Hematopoietic multipotent progenitor cell (in vitro differentiated cells): ENCODE data around the gene NFXL1. TPM values are rescaled to one million over a fixed set of nuclear protein-coding genes. Genes with fewer than 3 reads are reported as not detected.

Experiments used
- DNase-seq, 3 donors: peaks; one replicate each; pipeline ENCODE4 v3.0.0-alpha.2; 2011 to 2015; ENCODE audit warnings: low read depth in 2 of 3, low spot score in 2 of 3
- total RNA-seq: library from RNA; depleted of rRNA; stranded (reverse); fragments of >200 nt; gene quantifications from one replicate; pipeline ENCODE4 v1.2.3, GENCODE V29; 2012

The NFXL1 gene
- total RNA-seq, 1 donor = 7.3 TPM

- DNase-seq = peak in 2 of 3 donors; percentile 43 to 56
These were observed 77.1 kb downstream of the NFXL1 start for GRCh38 chr4:47837094-47837907.

GRCh38 chr4:47836641-47837093 is 77.7 kb downstream of the NFXL1 start:
- DNase-seq = peak in 2 of 3 donors; percentile 23 to 29

DNA sequence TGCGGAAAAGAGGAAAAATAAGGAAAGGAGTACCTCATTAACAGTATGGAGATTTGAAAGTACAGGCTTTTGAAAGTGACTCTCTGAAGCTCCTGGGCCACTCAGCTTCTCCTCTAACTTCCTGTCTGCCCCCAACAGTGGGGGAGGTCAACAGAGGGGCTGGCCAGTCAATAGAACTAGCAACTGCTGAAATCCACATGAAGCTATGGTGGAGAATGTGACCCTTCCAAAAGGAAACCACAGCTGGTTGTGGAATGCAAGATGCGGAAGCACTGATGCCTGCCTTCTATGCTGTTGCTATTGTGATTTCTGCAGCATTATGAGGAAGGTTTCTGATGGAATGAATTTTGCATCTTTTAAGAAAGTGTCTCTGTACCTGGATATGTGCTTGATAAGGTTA is 78.9 kb downstream of the NFXL1 start:
- peak in 1 of 3 donors; percentile 29 for DNase-seq

- no peak for DNase-seq
These were observed 83.2 kb downstream of the NFXL1 start for GRCh38 chr4:47831026-47831679.

- no peak for DNase-seq
These were observed 83.9 kb downstream of the NFXL1 start for GRCh38 chr4:47830265-47831025.

DNA sequence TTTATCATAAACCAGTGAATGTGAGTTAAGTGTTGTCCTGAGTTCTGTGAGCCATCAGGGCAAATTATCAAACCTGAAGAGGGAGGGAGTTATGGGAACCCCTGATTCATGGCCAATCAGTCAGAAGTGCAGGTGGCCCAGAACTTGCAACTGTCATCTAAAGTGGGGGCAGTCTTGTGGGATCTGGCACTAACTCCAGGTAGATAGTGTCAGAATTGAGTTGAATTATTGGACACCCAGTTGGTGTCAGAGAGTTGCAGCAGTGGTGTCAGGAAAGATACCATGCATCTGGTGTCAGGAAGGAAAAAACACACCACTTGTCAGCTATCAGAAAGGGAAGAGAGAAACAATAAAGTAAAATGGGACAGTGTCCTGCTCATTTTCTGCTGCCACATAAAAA is 84.9 kb downstream of the NFXL1 start:
- no peak for DNase-seq

DNA sequence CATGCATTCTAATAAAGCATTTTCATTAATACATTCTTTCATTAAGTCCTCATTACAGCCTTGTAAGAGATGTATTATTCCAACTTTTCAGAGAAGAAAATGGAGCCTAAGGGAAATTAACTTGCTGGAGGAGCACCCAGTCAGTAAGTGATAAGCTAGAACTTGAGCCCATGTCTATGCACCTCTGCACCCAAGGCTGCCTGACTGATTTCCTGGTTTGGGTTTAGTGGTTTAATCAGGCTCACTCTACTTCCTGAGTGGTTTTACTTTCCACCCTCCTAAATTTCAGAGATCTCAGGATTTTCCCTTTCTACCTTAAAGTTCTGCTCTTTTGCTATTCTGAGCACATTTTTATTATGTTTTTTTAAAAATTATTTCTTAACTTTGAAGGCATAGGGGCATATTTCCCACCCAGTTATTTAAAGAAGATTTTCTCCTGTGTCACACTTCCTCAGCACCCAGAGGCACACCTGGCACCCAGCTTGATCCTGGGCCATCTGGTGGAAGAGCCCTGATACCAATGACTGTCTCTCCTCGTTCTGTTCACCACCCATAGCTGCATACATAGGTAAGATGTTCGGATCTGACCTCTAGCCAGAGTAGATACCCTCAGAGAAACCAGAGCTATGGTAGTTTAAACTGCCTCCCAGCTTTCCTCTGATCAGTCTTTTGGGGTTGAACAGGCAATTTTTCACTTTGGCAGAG is 86.9 kb downstream of the NFXL1 start:
- DNase-seq = peak in 1 of 3 donors; percentile 15

DNA sequence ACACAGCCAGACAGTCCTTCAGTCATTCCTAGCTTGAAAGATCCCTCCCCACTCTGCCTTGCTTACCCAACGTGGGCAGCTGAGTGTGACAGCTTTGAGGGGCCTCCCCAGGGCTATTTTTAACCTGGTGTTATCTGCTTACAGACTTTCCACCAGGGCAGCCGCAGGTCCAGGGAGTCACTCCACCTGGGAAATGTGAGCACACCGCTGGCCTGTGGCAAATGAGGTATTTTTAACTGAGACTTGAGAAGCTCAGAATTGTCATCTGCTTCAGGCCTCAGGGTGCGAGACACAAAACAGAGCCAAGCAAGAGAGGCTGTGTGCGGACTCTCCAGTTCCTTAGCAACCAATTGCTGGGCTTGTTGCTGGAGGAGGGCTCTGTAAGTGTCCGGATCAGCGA is 89.5 kb downstream of the NFXL1 start:
- no peak for DNase-seq

DNA sequence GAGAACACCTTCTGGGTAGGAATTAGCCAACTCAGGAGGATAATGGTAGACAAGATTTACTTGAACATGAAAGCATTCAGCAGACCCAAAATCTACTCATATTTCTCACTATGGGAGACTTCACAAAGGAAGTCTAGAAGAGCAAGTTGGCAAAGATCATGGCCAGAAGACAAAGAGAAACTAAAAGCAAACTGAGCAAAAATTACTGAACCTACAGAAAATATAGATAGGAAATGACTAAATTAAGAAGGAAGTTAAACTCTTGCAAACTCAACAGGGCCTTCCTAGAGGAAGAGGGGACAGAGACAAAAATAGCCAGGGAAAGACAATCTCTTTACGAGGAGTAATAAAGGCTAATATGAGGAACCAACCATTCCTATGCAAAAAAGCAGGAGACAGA is 95.2 kb downstream of the NFXL1 start:
- no peak for DNase-seq

DNA sequence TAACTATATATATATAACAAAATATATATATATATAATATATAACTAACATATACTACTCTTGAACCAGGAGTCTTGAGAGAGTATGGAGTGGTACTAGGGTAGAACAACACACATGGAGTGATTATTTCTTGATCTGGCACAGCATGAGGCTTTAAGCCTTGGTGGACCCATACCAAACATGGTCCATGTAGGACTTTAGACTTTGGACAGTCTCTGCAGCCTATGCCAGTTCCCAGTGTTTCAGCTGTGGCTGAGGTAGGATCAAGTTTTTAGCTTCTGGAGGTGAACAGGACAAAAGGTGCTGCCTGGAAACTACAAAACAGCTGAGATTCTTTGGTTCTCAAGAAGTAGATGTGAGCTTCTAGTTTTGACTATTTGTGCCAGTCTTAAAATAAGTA is 97.1 kb downstream of the NFXL1 start:
- no peak for DNase-seq

- DNase-seq = no peak
These were observed 97.6 kb downstream of the NFXL1 start for GRCh38 chr4:47816748-47817147.

DNA sequence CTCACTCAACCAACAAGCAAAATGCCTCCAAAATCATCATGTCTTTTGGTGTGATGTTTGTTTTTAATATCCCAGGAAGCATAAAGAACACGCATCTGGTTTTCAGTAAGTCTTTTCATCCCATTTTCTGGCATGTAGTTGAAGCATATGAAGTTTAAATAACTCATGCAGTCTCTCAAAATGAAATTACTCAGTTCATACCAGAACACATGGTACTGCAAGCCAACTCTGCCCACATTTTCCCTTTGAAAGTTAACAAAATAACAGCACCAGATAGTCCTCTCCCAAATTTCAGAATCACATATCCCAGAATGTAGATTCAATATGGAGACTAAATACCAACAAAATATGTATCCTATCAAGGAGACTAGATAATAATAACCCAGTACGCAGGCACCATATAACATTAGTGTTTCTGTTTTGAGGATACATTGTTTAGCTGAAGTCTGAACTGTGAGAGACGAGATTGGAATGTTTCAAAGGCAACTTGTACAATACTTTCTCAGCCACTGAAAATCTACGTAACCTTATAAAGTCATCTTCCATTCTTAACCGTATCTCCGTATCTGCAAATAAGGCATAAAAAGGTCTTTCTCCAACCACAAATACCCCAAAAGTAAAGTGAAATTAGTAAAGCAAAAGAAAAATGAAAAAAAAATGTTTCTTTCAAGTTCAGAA is 99.6 kb downstream of the NFXL1 start:
- DNase-seq = no peak

DNA sequence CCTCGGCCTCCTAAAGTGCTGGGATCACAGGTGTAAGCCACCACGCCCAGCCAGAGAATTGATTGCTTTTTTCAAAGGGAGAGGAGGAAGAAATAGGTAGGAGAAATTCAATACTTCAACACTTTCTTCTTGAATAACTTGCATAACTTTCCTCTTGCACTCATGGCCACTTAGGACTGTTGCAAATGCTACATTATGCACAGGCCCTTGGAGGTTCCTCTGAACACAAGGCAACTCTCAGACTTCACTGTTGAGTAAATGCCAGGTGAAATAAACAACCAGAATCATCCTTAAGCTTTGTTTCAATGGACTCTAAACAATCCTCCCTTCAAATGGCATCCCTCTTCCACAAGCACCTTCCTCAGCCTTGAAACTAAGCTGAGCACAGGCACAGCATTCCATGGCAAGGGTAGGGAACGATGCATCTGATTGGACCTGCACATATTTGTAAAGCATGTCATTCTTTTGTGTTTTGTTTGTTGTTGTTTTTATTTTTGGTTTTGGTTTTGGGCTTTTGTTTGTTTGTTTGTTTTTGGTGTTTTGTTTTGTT is 104.7 kb downstream of the NFXL1 start:
- no peak for DNase-seq

DNA sequence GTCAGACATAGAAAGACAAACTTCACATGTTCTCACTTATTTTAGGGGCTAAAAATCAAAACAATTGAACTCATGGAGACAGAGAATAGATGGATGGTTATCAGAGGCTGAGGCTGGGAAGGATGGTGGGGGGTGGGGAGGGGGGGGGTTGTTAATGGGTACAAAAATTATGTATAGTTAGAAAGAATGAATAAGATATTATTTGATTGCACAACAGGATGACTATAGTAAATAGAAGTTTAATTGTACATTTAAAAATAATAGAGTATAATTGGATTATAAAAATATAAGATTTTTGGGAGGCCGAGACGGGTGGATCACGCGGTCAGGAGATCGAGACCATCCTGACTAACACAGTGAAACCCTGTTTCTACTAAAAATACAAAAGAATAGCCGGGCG is 109.8 kb downstream of the NFXL1 start:
- no peak for DNase-seq

GRCh38 chr4:47801481-47802002 is 112.8 kb downstream of the NFXL1 start:
- no peak for DNase-seq

DNA sequence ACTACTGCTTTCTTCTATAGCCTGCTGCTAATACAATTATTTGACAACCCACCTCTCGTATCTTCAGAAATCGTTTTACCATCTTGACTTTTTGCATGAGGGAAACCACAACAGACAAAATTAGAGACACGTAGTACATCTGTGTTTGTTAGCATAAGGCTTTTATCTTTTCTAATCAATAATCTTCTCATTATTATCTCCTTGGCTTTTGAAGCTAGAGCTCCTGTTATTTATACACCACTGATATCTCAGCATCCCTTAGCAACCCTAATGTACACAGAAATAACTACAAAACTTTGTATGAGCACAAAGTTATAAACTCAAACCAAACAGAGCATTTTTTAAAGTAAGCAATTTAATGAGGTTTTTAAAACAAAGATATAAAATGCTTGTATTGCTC is 116.2 kb downstream of the NFXL1 start:
- DNase-seq = no peak
